ENCODE measurements around the gene CTDP1. TPM values are rescaled to one million over a fixed set of nuclear protein-coding genes. Genes with fewer than 3 reads are reported as not detected.

The CTDP1 gene
- total RNA-seq, 1 experiment from 2014 or later = 31.7 TPM

DNA sequence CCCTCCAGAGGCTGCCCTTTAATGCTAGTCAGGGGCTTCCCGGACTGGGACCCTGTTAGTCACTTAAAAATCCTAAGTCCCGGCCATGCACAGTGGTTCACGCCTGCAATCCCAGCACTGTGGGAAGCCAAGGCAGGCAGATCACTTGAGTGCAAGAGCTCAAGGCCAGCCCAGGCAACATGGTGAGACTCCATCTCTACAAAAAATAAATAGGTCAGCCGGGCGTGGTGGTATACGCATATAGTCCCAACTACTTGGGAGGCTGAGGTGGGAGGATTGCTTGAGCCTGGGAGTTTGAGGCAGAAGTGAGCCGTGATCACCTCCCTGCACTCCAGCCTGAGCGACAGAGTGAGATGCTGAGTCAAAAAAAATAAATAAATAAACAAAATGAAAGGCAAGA, 100.9 kb downstream of the CTDP1 start:
- BruUV-seq (replicated peaks) = no TSS peak
- DNase-seq = no peak
- Histone ChIP-seq H3K27me3 (ENCODE audit: low read length) (peaks cover 23% of the 10 kb centered on the region), H3K9me3 (ENCODE audit: low read length) (no peaks in the 10 kb centered on the region), H3F3A (ENCODE audit: low read length, unreplicated experiment) (no peaks in the 10 kb centered on the region), H3K4me3 (ENCODE audit: low read length) (no peak overlapping the region), H3K9me2 (replicated peaks; ENCODE audit: low read length) (no peaks in the 10 kb centered on the region), H3K4me1 (ENCODE audit: insufficient read depth, low read length) (no peaks in the 10 kb centered on the region), H3K27ac (ENCODE audit: low read length) (no peak overlapping the region), H3K79me2 (ENCODE audit: low read length) (no peaks in the 10 kb centered on the region), H3K36me3 (ENCODE audit: low read depth, low read length) (no peaks in the 10 kb centered on the region), H4K20me1 (ENCODE audit: low read length) (no peaks in the 10 kb centered on the region), H3K9ac (ENCODE audit: low read length) (no peak overlapping the region), H3K4me2 (ENCODE audit: low read length) (no peak overlapping the region), H2AFZ (ENCODE audit: low read length) (no peak overlapping the region)
- intact Hi-C loops (cut with micrococcal nuclease) = no loop called here
- TF ChIP-seq, protein P1, sequence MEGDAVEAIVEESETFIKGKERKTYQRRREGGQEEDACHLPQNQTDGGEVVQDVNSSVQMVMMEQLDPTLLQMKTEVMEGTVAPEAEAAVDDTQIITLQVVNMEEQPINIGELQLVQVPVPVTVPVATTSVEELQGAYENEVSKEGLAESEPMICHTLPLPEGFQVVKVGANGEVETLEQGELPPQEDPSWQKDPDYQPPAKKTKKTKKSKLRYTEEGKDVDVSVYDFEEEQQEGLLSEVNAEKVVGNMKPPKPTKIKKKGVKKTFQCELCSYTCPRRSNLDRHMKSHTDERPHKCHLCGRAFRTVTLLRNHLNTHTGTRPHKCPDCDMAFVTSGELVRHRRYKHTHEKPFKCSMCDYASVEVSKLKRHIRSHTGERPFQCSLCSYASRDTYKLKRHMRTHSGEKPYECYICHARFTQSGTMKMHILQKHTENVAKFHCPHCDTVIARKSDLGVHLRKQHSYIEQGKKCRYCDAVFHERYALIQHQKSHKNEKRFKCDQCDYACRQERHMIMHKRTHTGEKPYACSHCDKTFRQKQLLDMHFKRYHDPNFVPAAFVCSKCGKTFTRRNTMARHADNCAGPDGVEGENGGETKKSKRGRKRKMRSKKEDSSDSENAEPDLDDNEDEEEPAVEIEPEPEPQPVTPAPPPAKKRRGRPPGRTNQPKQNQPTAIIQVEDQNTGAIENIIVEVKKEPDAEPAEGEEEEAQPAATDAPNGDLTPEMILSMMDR (conservative IDR thresholded peaks at IDR 0.05; ENCODE audit: low read depth, low read length) = no peak
- no peak for TF ChIP-seq EZH2 (IDR thresholded peaks at IDR 0.05; ENCODE audit: low read length, unreplicated experiment)
- TF ChIP-seq EZH2phosphoT487 (IDR thresholded peaks at IDR 0.05; ENCODE audit: borderline replicate concordance, low read length) = no peak
- no peak for ATAC-seq
- CTCF ChIA-PET = no interaction called here
- POLR2A ChIA-PET (ENCODE audit: unreplicated experiment) = no interaction called here

GRCh38 chr18:79781331-79781941, 101.8 kb downstream of the CTDP1 start:
- no TSS peak for BruUV-seq (replicated peaks)
- Histone ChIP-seq H4K20me1 (ENCODE audit: low read length) (no peaks in the 10 kb centered on the region), H3K9ac (ENCODE audit: low read length) (no peak overlapping the region), H3K36me3 (ENCODE audit: low read depth, low read length) (no peaks in the 10 kb centered on the region), H3K79me2 (ENCODE audit: low read length) (no peaks in the 10 kb centered on the region), H2AFZ (ENCODE audit: low read length) (no peak overlapping the region), H3K4me3 (ENCODE audit: low read length) (no peak overlapping the region), H3K4me2 (ENCODE audit: low read length) (no peak overlapping the region), H3K9me3 (ENCODE audit: low read length) (no peaks in the 10 kb centered on the region), H3K27me3 (ENCODE audit: low read length) (peaks cover 17% of the 10 kb centered on the region), H3K27ac (ENCODE audit: low read length) (no peak overlapping the region), H3K4me1 (ENCODE audit: insufficient read depth, low read length) (no peaks in the 10 kb centered on the region), H3K9me2 (replicated peaks; ENCODE audit: low read length) (no peaks in the 10 kb centered on the region), H3F3A (ENCODE audit: low read length, unreplicated experiment) (no peaks in the 10 kb centered on the region)
- intact Hi-C loops (cut with micrococcal nuclease) = no loop called here
- no peak for ATAC-seq
- POLR2A ChIA-PET (ENCODE audit: unreplicated experiment) = no interaction called here
- CTCF ChIA-PET = no interaction called here
- DNase-seq = no peak
- TF ChIP-seq EZH2 (IDR thresholded peaks at IDR 0.05; ENCODE audit: low read length, unreplicated experiment) (no peak), EZH2phosphoT487 (IDR thresholded peaks at IDR 0.05; ENCODE audit: borderline replicate concordance, low read length) (no peak)
- TF ChIP-seq, protein P1 (conservative IDR thresholded peaks at IDR 0.05; ENCODE audit: low read depth, low read length) = no peak

DNA sequence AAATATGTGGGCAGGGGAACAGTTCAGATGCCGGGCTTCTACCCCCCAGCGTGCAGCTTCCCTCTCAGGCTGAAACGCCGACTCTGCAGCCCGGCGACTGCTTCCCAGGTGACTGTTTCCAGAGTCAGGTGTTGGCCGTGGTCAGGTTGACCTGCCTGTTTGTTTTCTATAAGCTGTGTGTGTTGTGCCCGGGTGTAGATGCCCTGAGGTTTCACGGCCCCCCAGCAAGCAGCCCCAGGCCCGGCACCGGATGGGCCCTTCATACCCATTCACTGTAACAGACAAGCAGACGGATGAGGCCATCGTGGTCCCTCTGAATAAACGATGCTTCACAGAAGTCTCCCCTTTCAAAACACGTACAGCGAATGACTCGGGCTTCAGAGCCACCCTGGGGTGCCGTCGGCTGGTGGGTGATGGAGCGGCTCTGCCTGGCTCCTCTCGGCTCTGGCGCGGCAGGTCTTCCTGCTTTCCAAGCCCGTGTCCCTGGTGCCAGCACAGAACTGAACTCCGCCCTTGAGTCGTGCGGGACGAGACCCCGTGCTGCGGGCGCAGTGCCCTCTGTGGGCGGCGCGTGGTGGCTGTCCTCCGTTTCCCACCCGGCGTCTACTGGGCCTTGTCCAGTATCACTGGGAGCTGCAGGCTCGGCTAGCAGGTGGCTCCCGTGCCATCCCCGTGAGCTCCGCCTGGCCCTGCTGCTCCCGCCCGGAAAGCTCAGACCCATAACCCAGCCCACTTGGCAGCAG, 103.1 kb downstream of the CTDP1 start:
- DNase-seq (peak; percentile 9), ATAC-seq (peak; percentile 41)
- TF ChIP-seq, protein P1 (conservative IDR thresholded peaks at IDR 0.05; ENCODE audit: low read depth, low read length) = 0 out of 2 replicates have a peak, but pooled peaks have one; percentile 18
- TF ChIP-seq EZH2phosphoT487 (IDR thresholded peaks at IDR 0.05; ENCODE audit: borderline replicate concordance, low read length) (no peak), EZH2 (IDR thresholded peaks at IDR 0.05; ENCODE audit: low read length, unreplicated experiment) (no peak)
- H3K79me2 ChIP-seq (ENCODE audit: low read length) = no peaks in the 10 kb centered on the region
- peak overlapping the region; percentile 34 for H3K4me2 ChIP-seq (ENCODE audit: low read length)
- no peaks in the 10 kb centered on the region for H3K36me3 ChIP-seq (ENCODE audit: low read depth, low read length)
- no peaks in the 10 kb centered on the region for H3K9me3 ChIP-seq (ENCODE audit: low read length)
- ChIA-PET CTCF (no interaction called here), POLR2A (ENCODE audit: unreplicated experiment) (no interaction called here)
- H3K9ac ChIP-seq (ENCODE audit: low read length) = no peak overlapping the region
- no peaks in the 10 kb centered on the region for H3K4me1 ChIP-seq (ENCODE audit: insufficient read depth, low read length)
- no peaks in the 10 kb centered on the region for H3F3A ChIP-seq (ENCODE audit: low read length, unreplicated experiment)
- peaks cover 9% of the 10 kb centered on the region for H3K27me3 ChIP-seq (ENCODE audit: low read length)
- no peak overlapping the region for H3K4me3 ChIP-seq (ENCODE audit: low read length)
- H3K27ac ChIP-seq (ENCODE audit: low read length) = no peak overlapping the region
- H2AFZ ChIP-seq (ENCODE audit: low read length) = peak overlapping the region; percentile 55
- intact Hi-C loops (cut with micrococcal nuclease) = no loop called here
- no TSS peak for BruUV-seq (replicated peaks)
- H3K9me2 ChIP-seq (replicated peaks; ENCODE audit: low read length) = no peaks in the 10 kb centered on the region
- H4K20me1 ChIP-seq (ENCODE audit: low read length) = no peaks in the 10 kb centered on the region
